Stimulated activated CD4-positive, alpha-beta T cell treated with anti-CD3 and anti-CD28 coated beads, Interleukin-4, amount 100 ng/mL, for 1 hour (primary cell): ENCODE results near the gene TMEM121.
A peak's percentile ranks its signal among the peaks of the same experiment; 100 is the strongest.

Experiments used
- DNase-seq: peaks from one replicate; pipeline ENCODE4 v3.0.0-alpha.2; 2020

The TMEM121 gene

DNA sequence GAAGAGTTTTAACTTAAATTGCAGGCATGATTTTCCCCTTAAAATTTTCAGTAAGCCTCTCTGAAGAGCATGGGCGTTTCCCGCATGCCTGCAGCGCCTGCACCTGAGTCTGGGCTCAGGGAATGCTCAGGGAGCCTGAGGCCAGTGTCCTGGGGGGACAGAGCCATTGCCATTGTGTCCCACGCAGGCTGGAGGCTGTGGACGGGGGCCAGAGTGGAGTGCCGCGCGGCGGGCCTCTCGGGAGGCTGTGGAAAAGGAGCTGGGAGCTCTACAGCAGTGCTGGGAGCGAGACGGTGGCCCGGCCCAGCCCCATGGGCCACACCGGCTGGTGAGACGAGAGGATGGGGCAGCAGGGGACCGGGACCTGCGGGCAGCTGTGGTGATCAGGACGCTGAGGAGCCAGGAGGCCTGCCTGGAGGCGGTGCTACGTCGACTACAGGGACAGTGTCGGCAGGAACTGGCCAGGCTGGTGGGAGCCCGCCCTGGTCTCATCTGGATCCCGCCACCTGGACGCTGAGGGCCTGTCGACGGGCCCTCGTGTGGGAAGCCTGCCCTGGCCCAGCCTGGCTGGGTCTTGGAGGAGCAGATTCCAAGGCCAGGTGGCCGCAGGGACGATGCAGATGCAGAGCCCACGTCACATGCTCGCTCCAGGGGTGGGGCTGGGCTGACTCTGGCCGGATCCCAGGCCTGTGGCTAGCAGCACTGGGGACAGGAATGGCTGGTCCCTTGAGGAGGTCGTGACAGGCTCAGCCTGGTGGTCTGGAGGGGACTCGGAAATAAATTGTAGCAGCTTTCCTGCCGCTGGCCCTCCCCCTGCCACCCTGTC lies 27.7 kb upstream of the TMEM121 start:
- DNase-seq, result no peak

DNA sequence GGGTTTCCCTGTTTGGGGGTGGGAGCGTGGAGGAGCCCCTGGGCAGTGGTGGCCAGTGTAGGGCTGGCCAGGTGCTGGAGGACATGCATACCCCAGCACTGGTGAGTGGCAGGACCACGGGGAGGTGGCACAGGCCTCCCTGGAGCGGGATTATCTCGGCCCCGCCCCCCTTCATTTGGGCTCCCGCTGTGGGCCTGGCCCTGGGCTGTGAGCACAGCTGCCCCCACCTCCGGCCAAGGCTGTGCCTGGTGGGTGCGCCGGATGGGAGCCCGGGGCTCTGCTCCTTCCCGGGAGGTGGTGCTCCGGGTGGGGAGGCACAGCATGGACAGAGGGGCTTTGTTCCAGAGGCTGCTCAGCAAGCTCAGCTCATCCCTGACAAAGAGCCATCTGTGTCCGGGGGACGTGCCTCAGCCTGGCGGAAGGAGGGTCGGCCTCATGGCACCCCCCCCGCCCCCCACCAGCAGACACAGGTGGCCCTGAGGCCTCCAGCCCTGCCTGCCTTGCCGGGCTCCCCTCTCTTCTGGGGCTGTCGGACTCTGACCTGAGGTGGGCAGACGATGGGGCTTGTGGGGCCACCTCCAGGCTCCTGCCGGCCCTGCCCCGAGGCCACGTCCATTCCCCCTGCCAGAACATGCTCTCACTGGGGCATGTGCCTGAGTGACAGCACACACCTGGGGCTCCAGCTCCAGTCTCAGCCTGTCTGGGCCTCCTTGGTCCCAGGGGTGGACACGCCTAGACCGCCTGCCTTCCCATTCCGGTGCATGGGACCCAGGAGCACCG lies 26.9 kb upstream of the TMEM121 start:
- no peak for DNase-seq

GRCh38 chr14:105500036-105500725 lies 26.2 kb upstream of the TMEM121 start:
- DNase-seq, result no peak

- DNase-seq, result no peak
These were observed 25.7 kb upstream of the TMEM121 start for GRCh38 chr14:105500726-105501101.

- DNase-seq, result no peak
These were observed 24.7 kb upstream of the TMEM121 start for GRCh38 chr14:105501504-105502291.

DNA sequence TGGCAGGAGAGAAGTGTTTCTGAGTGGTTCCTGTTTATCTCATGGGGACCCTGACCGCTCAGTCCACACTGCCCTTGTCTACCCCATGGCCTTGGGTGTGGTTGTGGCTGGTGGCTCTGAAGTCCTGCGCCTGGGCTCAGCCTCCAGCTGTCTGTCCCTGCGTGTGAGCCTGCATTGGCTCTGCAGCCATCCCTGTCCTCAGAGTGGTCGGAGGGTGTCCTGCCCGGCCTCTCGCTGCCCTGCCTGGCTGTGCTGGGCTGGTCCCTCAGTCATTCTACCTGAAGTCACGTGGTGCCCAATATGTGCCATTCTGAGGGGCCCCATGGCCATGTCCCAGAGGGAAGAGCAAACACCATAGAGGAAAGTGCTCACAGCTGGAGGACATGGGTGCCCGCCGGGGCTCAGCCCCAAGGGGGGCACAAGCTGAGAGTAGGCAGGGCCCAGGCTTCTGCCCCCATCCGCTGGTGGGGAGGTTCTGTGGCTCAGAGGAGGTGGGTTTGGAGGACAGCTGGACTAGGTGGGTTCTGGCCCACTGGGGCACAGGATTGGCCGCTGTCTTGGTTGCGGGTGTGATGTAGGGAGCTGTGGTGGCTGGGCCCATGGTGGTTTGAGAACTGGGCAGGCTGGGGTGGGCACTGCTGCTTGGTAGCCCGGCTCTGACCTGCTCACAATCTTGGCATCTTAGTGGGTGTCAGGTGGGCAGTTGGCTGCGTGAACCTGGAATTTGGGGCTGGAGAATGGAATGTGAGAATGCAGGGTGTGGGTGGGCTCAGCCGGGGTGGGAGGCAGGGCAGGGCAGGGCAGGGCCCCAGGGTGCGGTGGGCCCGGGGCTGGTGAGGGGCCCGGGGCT lies 23.7 kb upstream of the TMEM121 start:
- DNase-seq, result no peak

GRCh38 chr14:105503296-105503640 lies 23.1 kb upstream of the TMEM121 start:
- DNase-seq, result no peak

DNA sequence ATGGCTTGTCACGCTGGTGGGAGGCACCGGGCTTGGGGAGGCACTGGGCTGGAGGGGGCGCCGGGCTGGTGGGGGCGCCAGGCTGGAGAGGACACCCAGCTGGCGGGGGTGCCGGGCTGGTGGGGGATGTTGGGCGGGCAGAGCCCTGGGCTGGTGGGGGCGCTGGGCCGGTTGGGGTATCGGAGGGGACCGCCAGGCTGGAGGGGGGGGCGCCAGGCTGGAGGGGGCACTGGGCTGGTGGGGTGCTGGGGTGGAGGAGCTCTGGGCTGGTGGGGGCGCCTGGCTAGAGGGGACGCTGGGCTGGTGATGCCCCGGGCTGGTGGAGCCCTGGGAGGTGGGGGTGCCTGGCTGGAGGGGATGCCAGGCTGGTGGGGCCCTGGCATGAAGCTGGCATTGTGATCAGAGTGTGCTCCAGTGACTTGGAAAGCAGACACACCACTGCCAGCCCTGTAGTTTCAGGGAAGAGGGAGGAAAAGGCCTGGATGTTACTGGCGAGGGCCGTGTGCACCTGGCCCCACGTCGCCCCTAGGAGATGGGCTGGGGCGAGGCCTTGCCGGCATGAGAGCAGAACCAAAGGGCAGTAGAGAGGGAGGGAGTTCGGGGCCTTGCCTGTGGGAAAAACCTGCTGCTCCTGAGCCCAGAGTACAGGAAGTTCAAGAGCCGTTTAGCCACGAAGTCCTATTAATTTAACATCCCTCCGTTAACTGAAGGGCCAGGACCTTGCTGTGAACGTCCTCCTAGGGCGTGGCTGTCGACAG lies 22.3 kb upstream of the TMEM121 start:
- DNase-seq, result no peak

GRCh38 chr14:105505101-105505500 lies 21.3 kb upstream of the TMEM121 start:
- no peak for DNase-seq

DNA sequence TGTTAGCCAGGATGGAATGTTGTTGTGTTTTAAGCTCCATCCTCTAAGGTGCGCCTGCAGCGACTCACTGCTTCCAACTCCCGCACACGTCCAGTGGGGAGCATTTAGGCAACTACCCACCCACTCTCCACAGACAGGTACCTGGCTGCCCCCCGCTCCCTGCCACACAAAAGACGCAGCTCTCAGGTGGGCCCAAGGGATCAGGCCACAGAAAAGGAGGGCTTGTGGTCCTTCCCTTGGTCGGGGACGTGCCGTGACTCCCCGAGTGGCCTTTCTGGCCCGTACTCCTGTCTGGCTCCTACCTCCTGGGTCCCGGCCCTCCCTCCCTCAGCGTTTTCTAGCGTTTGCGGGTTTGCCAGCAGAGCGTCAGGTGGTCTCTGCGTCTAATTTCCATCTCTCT lies 19.1 kb upstream of the TMEM121 start:
- no peak for DNase-seq

DNA sequence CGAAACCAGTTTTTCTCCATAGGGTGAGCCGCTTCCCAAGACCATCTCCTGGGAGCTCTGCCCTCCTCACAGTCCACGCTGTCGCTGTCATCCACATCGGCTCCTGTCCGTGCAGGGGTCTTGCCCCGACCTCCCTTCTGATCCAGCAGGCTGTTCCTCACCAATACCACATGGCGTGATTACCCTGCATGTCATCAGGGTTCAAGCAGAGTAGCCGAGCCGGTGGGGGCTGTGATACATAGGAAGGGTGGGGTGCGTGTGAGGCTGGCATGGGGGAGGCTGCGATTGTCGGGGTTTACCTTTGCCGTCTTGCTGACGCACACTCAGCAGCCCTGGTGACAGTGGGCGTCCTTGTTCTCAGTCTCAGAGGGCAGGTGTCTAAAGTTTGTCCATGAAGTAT lies 18.3 kb upstream of the TMEM121 start:
- no peak for DNase-seq

- DNase-seq, result no peak
These were observed 17.8 kb upstream of the TMEM121 start for GRCh38 chr14:105508601-105509000.

- no peak for DNase-seq
These were observed 9.3 kb upstream of the TMEM121 start for GRCh38 chr14:105517096-105517495.

- DNase-seq, result no peak
These were observed 6.3 kb upstream of the TMEM121 start for GRCh38 chr14:105519946-105520698.

GRCh38 chr14:105525326-105525725 lies 1.1 kb upstream of the TMEM121 start:
- no peak for DNase-seq

GRCh38 chr14:105526776-105527380 lies 495 bp downstream of the TMEM121 start:
- DNase-seq, result no peak

GRCh38 chr14:105527381-105527825 lies 1.0 kb downstream of the TMEM121 start:
- no peak for DNase-seq

GRCh38 chr14:105527826-105528585 lies 1.6 kb downstream of the TMEM121 start:
- peak; percentile 83 for DNase-seq
